ENCODE data around the gene STRA6. TPM values are rescaled to one million over a fixed set of nuclear protein-coding genes. Genes with fewer than 3 reads are reported as not detected.

The STRA6 gene
- total RNA-seq, 1 donor from 2014 or later = not detected

DNA sequence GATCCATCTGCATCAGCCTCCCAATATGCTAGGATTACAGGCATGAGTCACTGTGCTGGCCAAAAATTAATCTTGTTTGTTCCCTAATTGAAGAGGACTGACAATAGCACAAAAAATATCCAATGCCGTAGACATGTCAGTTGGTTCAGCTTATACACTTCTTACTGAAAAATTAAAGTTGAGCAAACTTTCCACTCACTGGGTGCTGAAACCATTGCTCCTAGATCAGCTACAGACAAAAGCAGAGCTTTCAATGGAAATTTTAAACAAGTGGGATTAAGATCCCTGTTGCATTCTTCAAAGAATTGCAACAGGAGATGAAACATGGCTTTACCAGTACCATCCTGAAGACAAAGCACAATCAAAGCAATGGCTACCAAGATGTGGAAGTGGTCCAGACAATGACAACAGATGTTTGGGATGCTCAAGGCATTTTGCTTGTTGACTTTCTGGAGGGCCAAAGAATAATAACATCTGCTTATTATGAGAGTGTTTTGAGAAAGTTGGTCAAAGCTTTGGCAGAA, 56.2 kb downstream of the STRA6 start:
- Histone ChIP-seq H3K9me3 (no peaks in the 10 kb centered on the region), H3K27ac (no peak overlapping the region), H3K36me3 (no peaks in the 10 kb centered on the region), H3K27me3 (peaks cover 11% of the 10 kb centered on the region), H3K4me1 (no peaks in the 10 kb centered on the region), H3K4me3 (no peak overlapping the region)
- intact Hi-C loops (cut with DNase I) = no loop called here
- ATAC-seq = no peak
- DNase-seq = no peak
- TF ChIP-seq, protein P1, sequence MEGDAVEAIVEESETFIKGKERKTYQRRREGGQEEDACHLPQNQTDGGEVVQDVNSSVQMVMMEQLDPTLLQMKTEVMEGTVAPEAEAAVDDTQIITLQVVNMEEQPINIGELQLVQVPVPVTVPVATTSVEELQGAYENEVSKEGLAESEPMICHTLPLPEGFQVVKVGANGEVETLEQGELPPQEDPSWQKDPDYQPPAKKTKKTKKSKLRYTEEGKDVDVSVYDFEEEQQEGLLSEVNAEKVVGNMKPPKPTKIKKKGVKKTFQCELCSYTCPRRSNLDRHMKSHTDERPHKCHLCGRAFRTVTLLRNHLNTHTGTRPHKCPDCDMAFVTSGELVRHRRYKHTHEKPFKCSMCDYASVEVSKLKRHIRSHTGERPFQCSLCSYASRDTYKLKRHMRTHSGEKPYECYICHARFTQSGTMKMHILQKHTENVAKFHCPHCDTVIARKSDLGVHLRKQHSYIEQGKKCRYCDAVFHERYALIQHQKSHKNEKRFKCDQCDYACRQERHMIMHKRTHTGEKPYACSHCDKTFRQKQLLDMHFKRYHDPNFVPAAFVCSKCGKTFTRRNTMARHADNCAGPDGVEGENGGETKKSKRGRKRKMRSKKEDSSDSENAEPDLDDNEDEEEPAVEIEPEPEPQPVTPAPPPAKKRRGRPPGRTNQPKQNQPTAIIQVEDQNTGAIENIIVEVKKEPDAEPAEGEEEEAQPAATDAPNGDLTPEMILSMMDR (IDR thresholded peaks at IDR 0.05) = no peak

DNA sequence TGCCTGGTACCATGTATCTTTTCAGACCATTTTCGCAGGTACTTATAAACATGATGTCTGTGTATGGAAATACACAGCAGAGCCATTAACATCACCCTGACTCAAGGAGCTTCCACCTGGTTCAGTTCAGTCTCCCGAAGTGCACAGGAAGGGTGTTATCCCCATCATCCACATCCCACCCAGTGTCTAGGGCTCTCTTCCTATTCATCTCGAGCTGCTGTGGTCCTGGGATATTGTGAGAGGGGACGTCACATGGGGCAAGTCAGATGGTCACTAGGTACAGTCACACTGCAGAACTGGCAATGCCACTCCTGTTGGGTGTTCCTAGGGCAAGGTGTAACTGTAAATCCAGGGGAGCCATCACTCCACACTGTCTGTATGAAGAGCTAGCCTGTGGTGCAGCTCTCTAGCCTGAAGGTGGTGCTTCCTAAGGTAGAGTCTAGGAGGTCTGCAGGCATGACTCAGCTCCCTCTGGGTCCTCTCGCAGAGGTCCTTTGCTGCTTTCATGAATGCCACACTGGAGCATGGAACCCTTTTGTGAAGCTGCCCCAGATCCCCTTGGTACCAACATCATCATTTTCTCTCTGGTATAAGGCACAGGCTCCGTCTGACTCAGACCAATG, 58.3 kb downstream of the STRA6 start:
- no peak for DNase-seq
- ATAC-seq = no peak
- intact Hi-C loops (cut with DNase I) = no loop called here
- H3K4me3 ChIP-seq = no peak overlapping the region
- H3K9me3 ChIP-seq = no peaks in the 10 kb centered on the region
- peaks cover 11% of the 10 kb centered on the region for H3K27me3 ChIP-seq
- TF ChIP-seq, protein P1 (IDR thresholded peaks at IDR 0.05) = no peak
- no peaks in the 10 kb centered on the region for H3K4me1 ChIP-seq
- no peak overlapping the region for H3K27ac ChIP-seq
- no peaks in the 10 kb centered on the region for H3K36me3 ChIP-seq

DNA sequence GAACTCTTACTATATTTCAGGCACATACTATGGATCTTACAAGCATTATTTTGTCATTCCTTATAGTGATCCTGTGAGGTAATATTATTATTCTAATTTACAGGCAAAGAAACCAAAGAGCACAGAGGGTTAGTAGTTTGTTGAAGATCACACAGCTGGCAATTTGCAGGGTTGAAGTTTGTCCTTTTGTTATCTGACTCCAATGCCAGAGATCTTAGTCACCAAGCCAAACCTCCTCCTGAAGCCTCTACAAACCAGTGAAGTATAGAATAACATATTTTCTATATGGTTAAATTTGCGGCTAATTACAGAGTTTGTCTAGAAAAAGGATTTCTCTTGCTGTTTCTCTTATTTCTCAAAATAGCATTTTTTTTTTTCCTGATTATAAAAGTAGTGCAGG, 61.0 kb downstream of the STRA6 start:
- ATAC-seq = no peak
- Histone ChIP-seq H3K4me1 (no peaks in the 10 kb centered on the region), H3K36me3 (no peaks in the 10 kb centered on the region), H3K9me3 (no peaks in the 10 kb centered on the region), H3K4me3 (no peak overlapping the region), H3K27me3 (peaks cover 32% of the 10 kb centered on the region), H3K27ac (no peak overlapping the region)
- intact Hi-C loops (cut with DNase I) = no loop called here
- TF ChIP-seq, protein P1 (IDR thresholded peaks at IDR 0.05) = no peak
- DNase-seq = no peak

DNA sequence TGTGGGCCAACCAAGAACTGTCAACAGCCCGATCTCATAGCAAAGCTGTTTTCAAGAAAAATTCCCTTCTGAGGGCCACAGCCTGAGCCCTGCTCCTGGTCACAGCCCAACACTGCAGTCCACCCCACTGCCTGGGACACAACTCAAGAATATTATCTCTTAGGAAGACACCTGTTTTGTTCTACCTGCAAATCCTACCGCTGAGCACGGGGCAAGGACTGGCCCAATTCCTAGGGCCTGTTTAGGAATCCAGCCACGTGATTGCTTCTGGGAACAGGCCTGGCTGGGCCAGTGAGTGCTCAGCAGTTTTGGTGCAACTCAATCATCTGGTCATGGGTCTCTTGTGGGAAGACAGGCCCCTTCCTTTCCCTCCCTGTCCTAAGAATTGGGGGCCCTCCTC, 63.9 kb downstream of the STRA6 start:
- Histone ChIP-seq H3K4me3 (no peak overlapping the region), H3K4me1 (no peaks in the 10 kb centered on the region), H3K27me3 (peaks cover 58% of the 10 kb centered on the region), H3K27ac (no peak overlapping the region), H3K9me3 (no peaks in the 10 kb centered on the region), H3K36me3 (no peaks in the 10 kb centered on the region)
- ATAC-seq (no peak), DNase-seq (no peak)
- TF ChIP-seq, protein P1 (IDR thresholded peaks at IDR 0.05) = no peak
- intact Hi-C loops (cut with DNase I) = no loop called here

DNA sequence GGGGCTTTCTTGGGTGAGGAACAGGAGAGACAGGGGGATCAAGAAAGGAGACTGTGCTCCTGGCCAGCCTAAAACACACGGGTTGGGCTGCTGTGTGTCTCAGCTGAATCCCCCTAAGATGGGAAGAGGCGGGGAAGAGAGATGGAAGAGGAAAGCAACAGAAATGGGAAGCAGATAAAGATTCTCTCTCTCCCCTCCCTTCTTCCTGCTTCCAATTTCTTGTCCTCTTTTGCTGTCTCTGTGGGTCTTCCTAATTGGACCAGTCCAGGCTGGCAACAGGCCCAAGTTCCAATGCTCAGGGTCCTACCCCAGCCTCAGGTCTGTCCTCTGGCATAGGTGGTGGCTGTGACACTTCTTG, 65.1 kb downstream of the STRA6 start:
- no peak overlapping the region for H3K4me3 ChIP-seq
- no peak overlapping the region for H3K27ac ChIP-seq
- peaks cover 69% of the 10 kb centered on the region for H3K27me3 ChIP-seq
- TF ChIP-seq, protein P1 (IDR thresholded peaks at IDR 0.05) = no peak
- no peaks in the 10 kb centered on the region for H3K36me3 ChIP-seq
- no peaks in the 10 kb centered on the region for H3K9me3 ChIP-seq
- ATAC-seq = no peak
- DNase-seq = no peak
- no peaks in the 10 kb centered on the region for H3K4me1 ChIP-seq
- intact Hi-C loops (cut with DNase I) = no loop called here
